Fibroblast of gingiva (primary cell): Measurements from ENCODE around the gene ANKRD60.

Experiments used
- DNase-seq: peaks from one replicate; pipeline ENCODE4 v3.0.0-alpha.2; 2011; ENCODE audit warnings: low read depth

Gene ANKRD60, protein sequence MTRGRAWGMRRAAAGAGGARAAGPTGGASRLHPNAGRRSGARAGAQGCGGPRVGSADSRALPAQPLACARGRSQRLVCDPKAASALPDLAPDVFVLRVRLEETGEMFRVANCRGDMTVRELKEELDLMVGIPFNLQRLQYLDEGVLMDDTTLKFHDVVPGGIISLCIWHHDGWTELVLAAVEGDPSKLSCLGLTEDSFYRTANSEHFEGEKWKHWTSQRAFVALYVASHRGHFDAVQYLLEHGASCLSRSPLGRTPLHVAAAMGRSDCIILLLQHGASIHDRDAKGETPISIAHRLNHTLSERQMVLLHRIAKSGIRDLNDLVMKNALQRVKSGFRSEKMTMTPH

DNA sequence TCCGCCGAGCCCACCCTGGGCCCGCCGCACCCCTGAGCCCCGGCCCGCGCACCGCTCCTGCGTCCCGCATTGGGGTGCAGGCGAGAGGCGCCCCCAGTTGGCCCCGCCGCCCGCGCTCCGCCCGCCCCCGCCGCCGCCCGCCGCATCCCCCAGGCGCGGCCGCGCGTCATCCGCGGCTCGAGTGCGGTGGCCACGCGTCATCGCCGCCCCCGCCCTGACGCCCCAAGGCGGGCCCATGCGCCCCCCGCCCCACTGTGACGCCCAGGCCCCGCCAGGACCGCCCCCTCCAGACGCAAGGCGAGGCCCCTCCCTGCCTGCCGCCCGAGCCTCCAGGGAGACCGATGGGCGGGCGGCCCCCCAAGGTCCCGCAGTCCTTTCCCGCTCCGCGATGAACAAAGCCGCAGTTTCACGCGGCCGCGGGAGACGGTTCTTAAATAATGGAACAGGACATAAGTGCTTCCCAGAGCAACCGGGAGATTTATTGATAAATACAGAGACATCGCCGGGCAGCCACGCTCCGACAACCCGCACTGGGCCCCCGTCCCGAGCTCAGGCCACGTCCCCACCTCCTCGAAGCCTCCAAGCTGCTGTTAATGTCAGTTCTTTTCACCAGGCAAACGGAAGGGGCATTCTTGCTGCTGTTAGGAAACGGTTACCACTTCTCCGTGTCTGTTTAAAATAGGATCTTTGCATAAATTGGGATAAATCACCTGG lies at the start of gene ANKRD60:
Gene ANKRD60 (minus strand): TSS at position 170 of the 714 bp plus-strand sequence. CDS start 0 bp downstream, at position 170.
- peak; percentile 12 for DNase-seq

DNA sequence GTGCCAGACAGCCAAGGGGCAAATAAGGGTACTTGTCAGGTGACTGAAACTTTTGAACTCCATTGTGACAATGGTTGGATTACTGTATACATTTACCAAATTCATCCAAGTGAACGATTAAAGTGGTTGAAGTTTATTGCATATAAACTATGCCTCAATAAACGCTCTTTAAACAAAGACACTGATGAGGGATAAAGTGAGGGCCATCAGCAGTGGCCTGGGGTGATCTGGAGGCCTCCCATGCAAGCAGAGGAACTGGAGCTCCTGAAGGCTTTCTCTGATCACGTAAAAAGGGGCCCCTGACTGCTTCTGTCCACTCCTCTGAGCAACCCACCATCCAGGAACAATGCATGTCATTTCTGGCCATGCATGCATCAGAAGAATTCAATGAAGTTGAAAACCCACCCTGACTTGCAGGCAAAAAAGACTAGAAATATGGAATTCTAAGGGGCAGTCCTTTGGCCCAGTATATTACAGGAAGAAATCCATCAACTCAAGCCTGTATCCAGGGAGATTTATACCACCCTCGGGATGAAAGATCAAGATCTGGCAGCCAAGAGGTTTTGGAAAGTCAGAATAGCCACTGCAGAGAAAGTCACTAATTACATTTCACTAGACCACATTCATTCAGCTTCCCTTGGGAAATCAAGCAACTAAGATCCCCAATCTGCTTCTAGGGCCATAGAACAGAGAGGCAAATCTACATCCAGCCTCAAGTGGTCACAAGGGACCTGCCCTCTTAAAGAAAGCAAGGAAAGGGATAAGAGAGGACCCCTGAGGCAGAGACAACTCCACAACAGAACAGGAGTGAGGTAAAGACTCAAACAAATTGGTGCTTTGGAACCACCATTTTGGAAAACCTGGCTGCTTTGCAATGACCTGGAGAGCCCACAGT lies 49.4 kb upstream of the ANKRD60 start:
- DNase-seq: no peak

DNA sequence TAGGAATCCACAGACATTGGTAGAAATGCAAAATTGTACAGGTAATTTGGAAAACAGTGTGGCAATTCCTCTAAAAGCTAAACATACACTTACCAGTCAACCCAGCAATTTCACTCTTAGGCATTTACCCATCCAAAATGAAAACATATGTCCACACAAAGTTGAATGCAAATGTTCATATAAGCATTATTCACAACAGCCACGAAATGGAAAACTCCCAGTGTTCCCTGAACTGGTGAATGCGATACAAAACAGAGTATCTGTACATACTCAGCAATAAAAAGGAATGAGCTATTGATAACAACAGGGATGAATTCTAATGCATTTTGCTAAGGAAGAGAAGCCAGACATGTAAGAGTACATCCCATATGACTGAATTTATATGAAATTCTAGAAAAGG lies 48.7 kb upstream of the ANKRD60 start:
- no peak for DNase-seq

DNA sequence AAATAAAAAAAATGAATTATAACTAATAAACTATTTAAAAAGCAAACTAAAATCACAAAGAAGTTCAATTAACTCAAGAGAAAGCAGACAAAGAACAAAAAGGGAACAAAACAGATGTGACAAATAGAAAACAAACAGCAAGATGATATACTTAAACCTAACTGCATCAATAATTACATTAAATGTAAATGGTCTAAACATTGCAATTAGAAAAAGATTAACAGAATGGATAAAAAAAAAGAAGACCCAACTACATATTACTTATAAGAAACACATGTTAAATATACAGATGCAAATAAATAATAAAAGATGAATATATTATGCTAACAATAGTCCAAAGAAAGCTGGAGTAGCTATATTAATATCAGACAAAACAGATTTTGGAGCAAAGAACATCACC lies 45.9 kb upstream of the ANKRD60 start:
- DNase-seq: no peak

DNA sequence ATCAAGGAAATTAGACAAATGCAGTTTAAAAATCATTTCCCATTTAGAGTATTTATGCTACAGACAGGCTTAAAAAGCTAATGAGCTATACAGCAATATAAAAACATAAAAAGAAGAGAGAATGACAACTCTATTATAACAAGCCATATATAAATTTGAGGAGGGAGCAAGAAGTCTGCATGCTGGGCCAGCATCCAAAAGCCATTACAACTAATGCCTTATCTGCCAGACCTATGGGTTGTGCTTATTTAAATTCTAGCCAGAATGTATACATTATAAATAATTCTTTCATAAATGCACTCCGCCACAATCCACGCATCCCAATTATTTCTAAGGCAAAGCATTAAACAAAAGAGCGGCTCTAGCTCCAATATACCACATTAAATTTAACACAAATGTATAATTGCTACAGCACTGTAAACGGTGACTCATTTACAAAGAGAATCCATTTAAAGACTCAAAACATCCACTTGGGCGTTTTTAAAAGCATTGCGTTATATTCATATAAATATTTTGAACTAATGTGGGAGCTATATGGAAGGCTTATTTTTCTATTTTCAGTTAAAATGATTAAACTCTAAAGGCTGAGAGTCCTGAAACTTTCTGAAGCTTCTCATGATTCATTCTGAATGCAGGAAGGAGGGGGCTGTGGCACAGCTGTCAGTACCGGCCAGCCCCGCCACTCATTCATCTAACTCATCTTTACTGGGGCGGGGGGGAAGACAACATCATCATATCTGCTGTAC lies 43.3 kb upstream of the ANKRD60 start:
- no peak for DNase-seq

DNA sequence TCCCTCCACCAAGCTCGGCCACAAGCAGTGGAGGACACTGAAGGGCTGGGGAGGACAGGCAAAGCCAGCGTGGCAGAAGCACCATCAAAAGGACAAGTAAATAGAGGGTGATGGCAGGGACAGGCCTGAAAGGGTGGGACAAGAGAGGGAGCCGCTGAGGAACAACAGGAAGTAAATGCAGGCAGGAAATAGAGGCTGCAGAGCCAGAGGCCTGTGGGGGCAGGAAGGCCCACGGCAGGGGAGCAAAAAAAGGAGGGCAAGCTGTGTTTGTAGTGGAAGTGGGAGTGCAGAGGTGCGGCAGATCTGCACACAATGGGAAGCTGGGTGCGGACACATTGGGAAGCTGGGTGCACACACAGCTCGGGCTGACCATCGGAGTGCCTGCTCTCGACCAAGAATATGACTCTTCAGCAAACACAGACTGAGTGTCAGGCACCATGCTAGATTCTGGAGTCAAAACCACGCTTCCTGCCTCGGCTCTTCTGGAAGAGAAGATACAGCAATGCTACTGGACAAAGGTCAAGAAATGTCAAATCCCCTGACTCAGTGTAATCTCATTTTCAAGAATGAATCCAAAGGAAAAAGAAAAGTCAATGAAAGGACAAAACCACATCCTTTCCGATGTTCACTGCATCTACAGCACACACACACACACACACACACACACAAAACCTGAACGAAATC lies 40.6 kb upstream of the ANKRD60 start:
- no peak for DNase-seq

DNA sequence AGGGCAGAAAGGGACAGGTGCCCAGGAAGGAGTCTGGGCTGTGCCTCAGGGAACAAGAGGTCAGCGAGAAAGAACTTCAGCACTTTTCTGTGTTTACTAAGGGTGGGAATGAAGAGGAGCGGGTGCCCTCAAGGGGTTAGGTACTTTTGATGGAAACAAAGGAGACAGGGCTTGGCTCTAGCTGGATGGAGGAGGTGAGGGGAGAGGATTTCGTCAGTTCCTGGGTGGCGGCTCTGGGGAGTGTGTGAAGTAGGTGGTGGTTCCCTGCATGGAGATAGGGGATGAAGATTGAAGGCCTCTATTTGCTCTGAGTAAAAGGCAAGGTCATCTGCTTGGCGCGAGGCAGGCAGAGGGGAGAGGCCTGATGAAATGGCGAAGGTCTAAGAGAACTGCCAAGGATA lies 40.0 kb upstream of the ANKRD60 start:
- DNase-seq: no peak

DNA sequence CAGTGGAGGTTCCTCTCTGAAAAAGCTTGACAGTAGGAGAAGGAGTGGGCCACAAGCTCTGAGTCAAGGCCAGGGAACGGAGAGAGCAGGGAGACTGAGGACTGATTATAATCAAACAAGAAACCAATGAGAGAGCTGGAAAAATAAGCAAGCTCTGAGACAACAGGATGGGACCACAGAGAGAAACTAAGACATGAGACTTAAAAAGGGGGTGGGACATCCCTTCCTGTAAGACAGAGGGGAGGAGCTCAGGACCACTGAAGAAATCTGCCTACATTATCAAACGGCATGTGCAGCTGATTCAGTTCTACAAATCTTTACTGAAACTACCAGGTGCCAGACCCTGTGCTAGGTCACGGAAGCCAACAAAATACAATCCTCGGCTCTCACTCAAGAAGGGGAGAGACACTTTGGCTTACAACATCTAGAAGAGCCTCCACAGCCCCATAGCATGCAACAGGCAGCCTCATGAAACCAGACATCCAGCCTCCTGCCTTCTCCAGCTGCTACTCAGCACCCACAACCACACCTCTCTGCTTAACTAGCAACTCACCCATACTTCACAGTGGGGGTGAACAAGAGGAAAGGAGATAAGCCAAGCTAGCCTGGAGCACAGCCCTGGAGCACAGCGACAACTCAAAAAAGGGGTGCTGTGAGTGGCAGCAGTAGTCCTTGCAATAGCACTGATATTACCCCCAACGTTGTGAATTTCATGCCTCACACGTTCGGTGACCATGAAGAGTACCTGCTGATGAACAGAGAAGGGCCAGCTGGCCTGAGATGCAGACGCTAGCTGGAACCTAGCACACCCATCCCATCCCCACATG lies 39.1 kb upstream of the ANKRD60 start:
- no peak for DNase-seq

DNA sequence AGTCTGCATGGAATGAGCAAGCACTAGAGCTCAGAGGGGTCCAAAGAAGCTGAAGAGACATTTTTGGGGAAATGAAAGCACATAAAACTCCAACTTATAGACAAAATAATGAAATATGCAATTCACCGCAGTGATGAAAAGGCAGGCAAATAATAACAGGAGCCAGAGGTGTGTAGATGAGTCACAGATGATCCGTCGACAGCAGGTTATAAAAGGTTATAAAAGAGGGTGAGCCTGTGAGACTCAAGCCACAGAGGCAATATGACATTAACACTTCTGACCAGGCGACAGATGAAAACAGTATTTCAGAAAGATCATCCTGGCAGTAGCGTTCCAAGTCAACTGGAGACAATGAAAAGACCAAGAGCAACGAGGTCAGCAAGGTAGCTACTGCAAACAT lies 35.8 kb upstream of the ANKRD60 start:
- DNase-seq: no peak

DNA sequence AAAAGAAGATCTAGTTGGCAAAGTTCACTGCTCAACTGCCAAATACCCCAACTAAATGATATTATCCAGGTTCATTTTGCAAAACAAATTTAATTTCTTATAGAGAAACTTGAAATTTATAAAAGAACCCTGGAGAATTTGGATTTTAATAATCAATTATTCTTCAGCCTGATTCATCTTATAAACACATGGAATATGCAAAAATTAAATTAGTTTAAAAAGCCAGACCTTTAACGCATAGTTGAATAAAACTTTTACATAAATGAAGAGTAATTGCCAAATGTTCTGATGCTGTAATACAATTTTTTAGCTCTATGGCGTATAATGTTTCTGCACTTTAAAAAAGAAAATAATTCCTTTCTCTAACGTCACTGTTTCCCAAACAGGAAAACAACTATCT lies 33.2 kb upstream of the ANKRD60 start:
- DNase-seq: no peak

DNA sequence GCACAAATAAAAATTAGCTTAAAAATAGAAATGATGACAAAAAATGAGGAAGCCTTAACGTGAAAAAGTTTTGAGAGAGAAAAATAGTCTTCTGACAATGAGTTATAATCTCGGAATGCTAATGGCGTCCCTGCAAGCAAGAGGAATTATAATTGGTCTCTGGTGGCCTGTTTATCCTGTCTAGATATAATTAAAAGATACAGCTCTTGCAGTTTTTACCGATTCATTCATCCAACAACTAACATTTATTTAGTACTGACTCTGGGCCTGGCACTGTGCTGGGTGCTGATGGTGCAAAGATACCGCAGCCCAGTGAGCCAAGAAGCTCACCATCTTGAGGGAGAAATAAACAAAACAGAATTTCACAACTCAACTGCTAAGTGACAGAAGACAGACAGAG lies 31.6 kb upstream of the ANKRD60 start:
- DNase-seq: no peak

DNA sequence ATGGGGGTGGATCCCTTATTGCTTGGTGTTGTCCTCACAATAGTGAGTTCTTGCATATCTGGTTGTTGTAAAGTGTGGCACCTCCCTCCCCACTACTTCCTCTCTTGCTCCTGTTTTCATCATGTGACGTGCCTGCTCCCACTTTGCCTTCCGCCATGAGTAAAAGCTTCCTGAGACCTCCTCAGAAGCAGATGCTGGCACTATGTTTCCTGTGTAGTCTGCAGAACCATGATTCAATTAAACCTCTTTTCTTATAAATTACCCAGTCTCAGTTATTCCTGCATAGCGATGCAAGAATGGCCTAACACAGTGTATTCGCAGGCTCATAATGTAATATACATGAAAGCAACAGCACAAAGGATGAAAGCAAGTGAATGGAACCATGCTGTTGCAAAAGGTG lies 28.4 kb upstream of the ANKRD60 start:
- DNase-seq: no peak

DNA sequence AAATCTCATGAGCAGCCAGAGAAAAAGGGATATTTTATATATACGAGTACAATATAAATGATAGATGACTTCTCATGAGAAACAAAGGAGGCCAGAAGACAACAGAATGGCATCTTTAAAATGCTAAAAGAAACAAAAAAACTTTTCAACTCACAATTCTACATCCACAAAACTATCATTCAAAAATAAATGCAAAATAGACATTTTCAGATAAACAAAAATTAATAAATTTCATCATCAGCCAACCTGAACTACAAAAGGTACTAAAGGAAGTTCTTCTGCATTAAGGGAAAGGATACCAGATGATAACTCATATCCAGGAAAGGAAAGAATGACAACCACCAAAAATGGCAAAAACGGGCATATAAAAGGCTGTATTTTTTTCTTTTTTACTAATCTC lies 27.9 kb upstream of the ANKRD60 start:
- DNase-seq: no peak

DNA sequence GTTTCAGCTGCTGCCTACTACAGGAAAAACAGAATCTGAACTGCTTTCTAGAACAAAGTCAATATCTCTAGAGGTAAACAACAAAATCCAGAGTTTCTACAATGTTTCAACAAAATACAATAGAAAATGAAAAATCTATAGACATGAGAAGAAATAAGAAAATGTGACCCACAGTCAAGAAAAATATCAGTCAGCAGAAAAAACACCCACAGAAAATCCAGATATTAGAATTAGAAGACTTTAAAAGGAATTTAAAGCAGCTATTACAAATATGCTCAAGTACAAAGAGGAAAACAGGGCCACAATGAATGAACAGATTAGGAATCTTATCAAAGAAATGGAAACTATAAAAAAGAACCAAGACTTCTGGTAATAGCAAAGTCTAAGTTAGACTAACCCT lies 26.4 kb upstream of the ANKRD60 start:
- no peak for DNase-seq

DNA sequence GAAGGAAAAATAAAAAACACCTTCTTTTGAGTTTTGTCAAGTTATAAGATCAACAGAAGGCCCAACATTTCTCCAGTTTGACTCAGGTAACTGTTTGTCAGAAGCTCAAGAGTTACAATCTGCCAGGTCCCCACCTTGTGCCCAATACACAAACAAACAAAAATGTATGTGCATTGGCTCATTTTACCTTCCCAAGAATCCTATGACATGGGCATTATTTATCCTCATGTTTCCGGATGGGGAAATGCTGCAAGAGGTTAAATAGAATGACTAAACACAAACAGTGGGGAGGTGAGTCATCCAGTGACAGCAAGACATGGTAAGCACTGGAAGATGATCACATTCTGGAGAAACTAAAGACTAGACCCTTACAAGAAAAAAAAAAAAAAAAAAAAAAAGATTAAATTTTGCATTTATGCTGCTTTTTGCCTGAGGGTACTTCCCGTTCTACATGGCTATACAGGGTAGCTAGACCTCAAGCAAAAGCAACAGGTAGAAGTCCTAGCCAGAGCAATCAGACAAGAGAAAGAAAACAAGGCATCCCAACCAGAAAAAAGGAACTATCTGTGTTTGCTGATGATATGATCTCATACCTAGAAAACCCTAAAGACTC lies 23.6 kb upstream of the ANKRD60 start:
- DNase-seq: peak; percentile 85

DNA sequence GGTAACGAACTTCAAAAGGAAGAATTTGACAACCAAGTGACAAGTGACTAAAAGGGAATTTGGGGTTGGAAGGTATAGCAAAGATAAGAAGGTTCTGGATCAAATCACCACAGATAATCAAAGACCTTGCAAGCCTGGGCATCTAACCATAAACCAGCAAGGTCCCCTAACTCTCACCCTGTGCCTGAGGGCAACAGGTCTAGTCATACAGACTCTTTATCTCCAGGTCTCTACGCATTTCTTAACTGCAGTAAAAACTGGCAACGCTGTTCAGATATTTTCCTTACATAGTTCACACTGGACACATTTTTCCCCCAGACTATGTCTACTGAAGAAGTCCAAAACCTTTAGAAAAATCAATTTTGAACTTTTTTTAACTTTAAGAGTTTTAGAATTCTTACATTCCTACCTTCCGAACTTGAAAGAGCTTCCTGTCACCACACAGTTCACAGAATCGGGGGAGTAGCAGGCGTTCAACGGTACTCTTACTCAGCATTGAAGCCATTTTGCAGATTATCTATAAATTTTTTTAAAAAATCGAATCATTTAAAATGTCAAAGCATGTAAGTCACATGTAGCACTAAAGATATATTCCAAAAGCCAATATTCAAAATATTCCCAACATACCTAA lies 23.0 kb upstream of the ANKRD60 start:
- no peak for DNase-seq

DNA sequence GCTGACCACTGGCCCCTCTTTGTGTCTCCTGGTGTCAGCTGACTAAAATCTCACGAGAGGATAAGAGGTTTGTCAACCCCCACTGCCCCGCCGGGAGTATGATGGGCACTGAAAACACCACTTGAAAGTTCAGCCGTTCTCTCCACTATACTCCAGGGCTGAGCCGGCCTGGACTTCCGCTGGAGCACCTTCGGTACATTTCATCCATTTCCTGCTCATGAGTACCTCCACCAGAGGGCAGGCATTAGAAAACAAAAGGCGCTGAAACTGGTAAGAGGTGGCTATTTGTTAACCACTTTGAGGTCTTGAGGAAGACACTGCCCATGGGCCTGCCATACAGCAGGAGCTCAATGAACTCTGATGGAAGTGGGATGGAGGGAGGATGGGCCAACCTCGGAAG lies 17.9 kb upstream of the ANKRD60 start:
- peak; percentile 11 for DNase-seq

DNA sequence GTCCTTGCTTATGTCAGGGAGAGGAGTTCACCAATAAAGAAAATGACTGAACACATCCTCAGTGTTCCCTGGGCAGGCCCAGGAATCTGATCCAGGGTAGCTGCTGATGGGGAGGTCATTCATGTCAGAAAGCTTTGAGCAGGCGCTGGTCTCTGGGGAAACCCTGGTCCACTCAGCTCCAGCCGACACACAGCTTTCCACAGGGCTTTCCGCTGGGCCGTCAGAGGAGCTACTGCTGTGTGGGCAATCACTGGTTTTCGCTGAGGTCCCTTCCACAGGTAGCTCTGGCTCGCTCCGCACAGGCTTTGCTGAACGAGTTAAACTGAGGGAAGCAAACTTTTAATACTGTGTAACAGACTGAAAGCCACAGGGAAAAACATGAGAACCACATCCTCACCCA lies 17.5 kb upstream of the ANKRD60 start:
- no peak for DNase-seq

DNA sequence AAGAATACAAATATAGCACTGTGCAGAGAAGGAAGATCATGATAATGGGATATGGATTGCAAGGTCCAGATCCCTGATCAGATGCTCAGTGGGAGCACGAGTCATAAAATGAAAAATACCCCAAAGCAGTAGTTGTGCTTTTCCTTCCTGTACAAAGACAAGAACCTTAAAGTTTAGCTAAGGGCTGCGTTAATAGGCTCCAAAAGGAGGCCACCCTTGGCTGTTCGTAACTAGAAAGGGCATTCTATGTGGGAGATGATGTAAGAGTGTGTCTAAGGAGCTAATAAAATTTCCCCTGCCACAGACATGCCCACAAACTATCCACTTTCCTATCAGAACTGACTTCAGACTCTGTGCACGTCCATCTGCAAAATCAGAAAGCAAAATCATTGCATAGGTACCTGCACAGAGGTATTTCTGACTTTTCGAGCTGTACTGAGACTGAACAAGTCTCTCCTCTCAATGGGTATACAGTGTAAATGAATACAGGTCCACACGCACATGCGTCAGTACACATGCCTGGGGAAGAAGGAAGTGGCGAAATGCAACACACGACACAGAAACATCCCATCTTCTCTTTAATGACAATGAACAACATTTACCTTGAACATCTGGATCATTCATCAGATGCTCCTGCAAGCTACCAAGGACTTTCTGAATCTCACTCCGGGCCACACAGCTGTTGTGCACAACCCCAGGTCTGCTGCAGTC lies 16.9 kb upstream of the ANKRD60 start:
- no peak for DNase-seq
